H9 (cell line): Measurements from ENCODE around the gene PARD6G. TPM values are rescaled to one million over a fixed set of nuclear protein-coding genes. Genes with fewer than 3 reads are reported as not detected.

Experiments
- DNase-seq: peaks from one replicate; pipeline ENCODE4 v3.0.0-alpha.2; 2017
- H2AFZ ChIP-seq: one replicate; pipeline ENCODE4 v1.6.1; 2013; ENCODE audit warnings: mild to moderate bottlenecking, low read length, control low read depth, moderate library complexity
- H2AK5ac ChIP-seq: 2 replicates; pipeline ENCODE4 v1.6.1; 2013; ENCODE audit warnings: low read length, control low read depth, mixed read lengths; ENCODE audit not compliant: insufficient read length
- H2BK120ac ChIP-seq: one replicate; pipeline ENCODE4 v1.6.1; 2013; ENCODE audit warnings: low read depth, mild to moderate bottlenecking, low read length, control low read depth, inconsistent platforms; ENCODE audit not compliant: poor library complexity, severe bottlenecking
- H2BK12ac ChIP-seq: 2 replicates; pipeline ENCODE4 v1.6.1; 2013; ENCODE audit warnings: low read length, control low read depth, mixed read lengths, low read depth; ENCODE audit not compliant: insufficient read length
- H2BK15ac ChIP-seq: 2 replicates; pipeline ENCODE4 v1.6.1; 2013; ENCODE audit warnings: low read depth, low read length, control low read depth
- H2BK20ac ChIP-seq: one replicate; pipeline ENCODE4 v1.6.1; 2013; ENCODE audit warnings: low read depth, mild to moderate bottlenecking, low read length, control low read depth, inconsistent platforms; ENCODE audit not compliant: poor library complexity, severe bottlenecking
- H2BK5ac ChIP-seq: 2 replicates; pipeline ENCODE4 v1.6.1; 2013; ENCODE audit warnings: low read length, control low read depth, mixed read lengths; ENCODE audit not compliant: insufficient read length
- H3K14ac ChIP-seq: 2 replicates; pipeline ENCODE4 v1.6.1; 2013; ENCODE audit warnings: low read length, control low read depth; ENCODE audit not compliant: insufficient read depth
- H3K18ac ChIP-seq: 2 replicates; pipeline ENCODE4 v1.6.1; 2013; ENCODE audit warnings: low read depth, mild to moderate bottlenecking, mixed read lengths, low read length, control low read depth; ENCODE audit not compliant: insufficient read length
- H3K23ac ChIP-seq: 2 replicates; pipeline ENCODE4 v1.6.1; 2013; ENCODE audit warnings: low read length, control low read depth, mixed read lengths, low read depth; ENCODE audit not compliant: insufficient read length
- H3K23me2 ChIP-seq: 2 replicates; pipeline ENCODE4 v1.6.1; 2013; ENCODE audit warnings: low read depth, mild to moderate bottlenecking, mixed read lengths, low read length, control low read depth; ENCODE audit not compliant: insufficient read length, poor library complexity, severe bottlenecking
- H3K27ac ChIP-seq: 2 replicates; pipeline ENCODE4 v1.5.1; 2013; ENCODE audit warnings: low read length, control low read depth, mixed read lengths, low read depth; ENCODE audit not compliant: insufficient read length
- H3K27me3 ChIP-seq: 2 replicates; pipeline ENCODE4 v1.6.1; 2013; ENCODE audit warnings: low read length, control low read depth, inconsistent platforms; ENCODE audit not compliant: insufficient read depth
- H3K4ac ChIP-seq: 2 replicates; pipeline ENCODE4 v1.6.1; 2013; ENCODE audit warnings: low read depth, mild to moderate bottlenecking, control low read depth, inconsistent platforms, low read length, moderate library complexity
- H3K4me1 ChIP-seq: 2 replicates; pipeline ENCODE4 v1.6.1; 2013; ENCODE audit warnings: low read length, control low read depth, inconsistent platforms; ENCODE audit not compliant: insufficient read depth
- H3K4me2 ChIP-seq: 2 replicates; pipeline ENCODE4 v1.6.1; 2013; ENCODE audit warnings: low read length, control low read depth, mixed read lengths; ENCODE audit not compliant: insufficient read length, insufficient read depth
- H3K56ac ChIP-seq: 2 replicates; pipeline ENCODE4 v1.6.1; 2013; ENCODE audit warnings: low read depth, mild to moderate bottlenecking, mixed read lengths, low read length, control low read depth; ENCODE audit not compliant: insufficient read length
- H3K79me1 ChIP-seq: 2 replicates; pipeline ENCODE4 v1.6.1; 2013; ENCODE audit warnings: low read depth, mild to moderate bottlenecking, moderate library complexity, low read length, control low read depth, inconsistent platforms; ENCODE audit not compliant: insufficient read depth, poor library complexity, severe bottlenecking
- H3K79me2 ChIP-seq: 2 replicates; pipeline ENCODE4 v1.6.1; 2013; ENCODE audit warnings: low read length, control low read depth, inconsistent platforms; ENCODE audit not compliant: insufficient read depth
- H3K9ac ChIP-seq: 2 replicates; pipeline ENCODE4 v1.6.1; 2013; ENCODE audit warnings: low read length, control low read depth, mixed read lengths; ENCODE audit not compliant: insufficient read length; ENCODE audit errors: extremely low read depth
- H3K9me3 ChIP-seq: one replicate; pipeline ENCODE4 v1.6.1; 2013; ENCODE audit warnings: low read depth, low read length, inconsistent platforms; ENCODE audit not compliant: control insufficient read depth
- H3T11ph ChIP-seq: one replicate; pipeline ENCODE4 v1.6.1; 2013; ENCODE audit warnings: mild to moderate bottlenecking, low read length, control low read depth, inconsistent platforms
- H4K20me1 ChIP-seq: one replicate; pipeline ENCODE4 v1.6.1; 2013; ENCODE audit not compliant: control insufficient read depth, insufficient read length, insufficient read depth
- H4K5ac ChIP-seq: 2 replicates; pipeline ENCODE4 v1.6.1; 2013; ENCODE audit warnings: low read depth, mild to moderate bottlenecking, mixed read lengths, low read length, control low read depth; ENCODE audit not compliant: insufficient read length
- H4K8ac ChIP-seq: replicated peaks from 2 replicates; pipeline ENCODE4 v1.6.1; 2013; ENCODE audit warnings: low read length, control low read depth, mixed read lengths, low read depth; ENCODE audit not compliant: insufficient read length
- H4K91ac ChIP-seq: 2 replicates; pipeline ENCODE4 v1.6.1; 2013; ENCODE audit warnings: low read depth, mild to moderate bottlenecking, moderate library complexity, mixed read lengths, low read length, control low read depth; ENCODE audit not compliant: insufficient read length
- H3K27ac Mint-ChIP-seq, 3 experiments: 2 replicates in 2 of 3; 3 replicates in 1 of 3; pipeline ENCODE4 v1.8.0; 2020 to 2021; ENCODE audit warnings: mixed read lengths in 3 of 3, mild to moderate bottlenecking in 1 of 3, moderate library complexity in 1 of 3
- H3K27me3 Mint-ChIP-seq: 2 replicates; pipeline ENCODE4 v1.8.0; 2021; ENCODE audit warnings: low read depth, mild to moderate bottlenecking, moderate library complexity, mixed read lengths
- H3K36me3 Mint-ChIP-seq, 3 experiments: 2 replicates in 2 of 3; 3 replicates in 1 of 3; pipeline ENCODE4 v1.8.0; 2020 to 2021; ENCODE audit warnings: low read depth in 3 of 3, mixed read lengths in 3 of 3; ENCODE audit not compliant: insufficient read depth in 1 of 3
- H3K4me1 Mint-ChIP-seq, 2 experiments: 2 replicates each; pipeline ENCODE4 v1.8.0; 2020; ENCODE audit warnings: mixed read lengths in 2 of 2
- H3K4me3 Mint-ChIP-seq, 2 experiments: 2 replicates in 1 of 2; 3 replicates in 1 of 2; pipeline ENCODE4 v1.8.0; 2020 to 2021; ENCODE audit warnings: mild to moderate bottlenecking in 2 of 2, mixed read lengths in 2 of 2, moderate library complexity in 1 of 2
- H3K9me3 Mint-ChIP-seq, 2 experiments: 2 replicates in 1 of 2; 3 replicates in 1 of 2; pipeline ENCODE4 v1.8.0; 2020; ENCODE audit warnings: mild to moderate bottlenecking in 2 of 2, mixed read lengths in 2 of 2, moderate library complexity in 1 of 2
- WGBS: extraction: QIAGEN DNeasy Blood & Tissue Kit; methylation state at CpG from one replicate; pipeline ENCODE4 v1.1.7; 2013; ENCODE audit warnings: missing lambda C conversion rate, low lambda C conversion rate, mixed read lengths; ENCODE audit not compliant: insufficient read length; ENCODE audit errors: extremely low coverage; 5-methylcytosine and 5-hydroxymethylcytosine counted together
- total RNA-seq: library from RNA; stranded (reverse); gene quantifications from 2 replicates; pipeline ENCODE4 v1.2.1, GENCODE V29; 2021
- TF ChIP-seq, protein P1 (sequence below): fragments of 200-600 bp; sonication (generic); conservative IDR thresholded peaks from 3 replicates; pipeline ENCODE4 v1.8.0; 2021; ENCODE audit warnings: antibody characterized with exemption, mild to moderate bottlenecking

Gene PARD6G
- total RNA-seq, 1 experiment from 2014 or later = 11.2 TPM

DNA sequence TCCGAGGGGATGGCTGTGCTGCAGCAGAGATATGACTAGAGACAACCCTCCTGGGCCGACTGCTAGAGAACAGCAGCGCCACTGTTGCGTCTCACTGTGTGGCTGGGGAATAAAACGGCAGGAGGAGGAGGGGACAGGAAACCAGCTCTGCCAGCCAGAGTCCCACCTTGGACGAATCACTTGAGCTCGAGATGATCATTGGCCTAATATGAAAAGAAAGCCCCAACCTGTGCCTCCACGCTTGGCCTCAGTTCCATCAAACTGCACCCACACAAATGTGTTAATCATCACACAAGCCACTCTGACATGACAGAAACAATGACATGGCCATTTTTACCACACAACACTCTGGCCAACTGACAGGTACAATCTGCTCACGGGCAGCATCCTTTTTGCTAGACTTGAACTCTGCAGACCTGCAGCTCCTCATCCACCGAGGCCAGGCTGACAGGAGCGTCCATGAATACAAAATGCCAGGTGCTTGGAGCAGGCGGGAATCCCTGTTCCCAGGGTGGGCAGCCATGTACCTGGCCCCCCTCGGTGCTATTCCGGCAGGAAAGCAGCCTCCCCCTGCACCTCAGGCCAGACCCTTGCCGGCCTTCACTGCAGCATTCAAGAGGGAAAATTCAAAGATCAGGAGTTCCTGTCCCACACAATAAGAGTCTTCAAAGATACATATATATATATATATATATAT, 52.3 kb downstream of the PARD6G start:
- WGBS = no CpG with 5 or more reads among the region's 15 CpGs
- Histone ChIP-seq H3K27ac (no peak overlapping the region), H3K4ac (no peak overlapping the region), H3K23me2 (no peaks in the 10 kb centered on the region), H2BK120ac (no peak overlapping the region), H3K4me1 (peaks cover 9% of the 10 kb centered on the region), H3K14ac (no peak overlapping the region), H3K79me2 (no peaks in the 10 kb centered on the region), H3K4me2 (no peak overlapping the region), H2BK12ac (no peak overlapping the region), H3T11ph (no peak overlapping the region), H3K27me3 (no peaks in the 10 kb centered on the region), H2BK5ac (no peak overlapping the region), H4K5ac (no peak overlapping the region), H3K23ac (no peak overlapping the region), H3K9ac (no peak overlapping the region), H2AK5ac (no peak overlapping the region), H3K18ac (no peak overlapping the region), H3K56ac (no peak overlapping the region), H3K79me1 (no peaks in the 10 kb centered on the region), H2BK20ac (no peak overlapping the region), H3K9me3 (no peaks in the 10 kb centered on the region), H4K91ac (no peak overlapping the region), H2BK15ac (no peak overlapping the region), H4K20me1 (no peaks in the 10 kb centered on the region), H4K8ac (no peak overlapping the region), H2AFZ (no peak overlapping the region)
- H3K4me1 Mint-ChIP-seq = peaks cover 25 to 29% of the 10 kb centered on the region in 2 experiments
- no peak overlapping the region for H3K4me3 Mint-ChIP-seq
- no peaks in the 10 kb centered on the region for H3K9me3 Mint-ChIP-seq
- 0 out of 2 replicates have a peak, but pooled peaks cover 3% of the 10 kb centered on the region for H3K27me3 Mint-ChIP-seq
- TF ChIP-seq, protein P1, sequence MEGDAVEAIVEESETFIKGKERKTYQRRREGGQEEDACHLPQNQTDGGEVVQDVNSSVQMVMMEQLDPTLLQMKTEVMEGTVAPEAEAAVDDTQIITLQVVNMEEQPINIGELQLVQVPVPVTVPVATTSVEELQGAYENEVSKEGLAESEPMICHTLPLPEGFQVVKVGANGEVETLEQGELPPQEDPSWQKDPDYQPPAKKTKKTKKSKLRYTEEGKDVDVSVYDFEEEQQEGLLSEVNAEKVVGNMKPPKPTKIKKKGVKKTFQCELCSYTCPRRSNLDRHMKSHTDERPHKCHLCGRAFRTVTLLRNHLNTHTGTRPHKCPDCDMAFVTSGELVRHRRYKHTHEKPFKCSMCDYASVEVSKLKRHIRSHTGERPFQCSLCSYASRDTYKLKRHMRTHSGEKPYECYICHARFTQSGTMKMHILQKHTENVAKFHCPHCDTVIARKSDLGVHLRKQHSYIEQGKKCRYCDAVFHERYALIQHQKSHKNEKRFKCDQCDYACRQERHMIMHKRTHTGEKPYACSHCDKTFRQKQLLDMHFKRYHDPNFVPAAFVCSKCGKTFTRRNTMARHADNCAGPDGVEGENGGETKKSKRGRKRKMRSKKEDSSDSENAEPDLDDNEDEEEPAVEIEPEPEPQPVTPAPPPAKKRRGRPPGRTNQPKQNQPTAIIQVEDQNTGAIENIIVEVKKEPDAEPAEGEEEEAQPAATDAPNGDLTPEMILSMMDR = no peak
- no peak overlapping the region; a peak in 3 of 7 replicates for H3K27ac Mint-ChIP-seq
- DNase-seq = no peak
- H3K36me3 Mint-ChIP-seq = no peaks in the 10 kb centered on the region
